SK-MEL-5 (cell line): ENCODE measurements around the gene IGSF9B. TPM values are rescaled to one million over a fixed set of nuclear protein-coding genes. Genes with fewer than 3 reads are reported as not detected.

Experiments used
- DNase-seq: peaks from one replicate; pipeline ENCODE4 v3.0.0-alpha.2; 2016; ENCODE audit warnings: low read depth, low spot score
- in situ Hi-C: cut with HindIII; loops from 2 replicates; pipeline ENCODE4 v1.10.0; 2016; ENCODE audit warnings: low sequenced_read_pairs, high pct_unique_total_duplicates, low pct_unique_long_range_greater_than_20kb
- total RNA-seq: library from RNA; depleted of rRNA; stranded (reverse); fragments of >200 nt; shearing (Covaris generic); gene quantifications from 2 replicates; pipeline ENCODE4 v1.2.3, GENCODE V29; 2014

The IGSF9B gene
- total RNA-seq, 1 experiment from 2014 or later: 0.61 TPM

DNA sequence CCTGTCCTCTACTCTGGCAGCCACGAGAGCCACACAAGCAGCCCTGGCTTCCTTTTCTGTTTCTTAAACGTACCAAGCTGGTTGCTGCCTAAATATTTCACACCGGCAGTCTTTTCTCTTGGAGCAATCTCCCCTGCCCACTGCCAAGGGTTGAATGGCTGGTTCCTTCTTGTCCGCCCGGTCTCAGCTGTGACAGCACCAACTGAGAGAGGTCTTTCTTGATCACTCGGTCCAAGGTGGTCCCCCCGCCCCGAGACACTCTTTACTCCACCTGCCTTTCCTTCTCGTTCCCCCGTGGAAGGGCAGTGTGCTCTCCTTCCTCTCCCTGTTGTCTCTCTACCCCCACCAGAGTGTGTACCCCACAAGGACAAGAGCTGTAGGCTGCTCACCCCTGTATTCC is 33.7 kb upstream of the IGSF9B start:
- no peak for DNase-seq
- in situ Hi-C loops: no loop called here

DNA sequence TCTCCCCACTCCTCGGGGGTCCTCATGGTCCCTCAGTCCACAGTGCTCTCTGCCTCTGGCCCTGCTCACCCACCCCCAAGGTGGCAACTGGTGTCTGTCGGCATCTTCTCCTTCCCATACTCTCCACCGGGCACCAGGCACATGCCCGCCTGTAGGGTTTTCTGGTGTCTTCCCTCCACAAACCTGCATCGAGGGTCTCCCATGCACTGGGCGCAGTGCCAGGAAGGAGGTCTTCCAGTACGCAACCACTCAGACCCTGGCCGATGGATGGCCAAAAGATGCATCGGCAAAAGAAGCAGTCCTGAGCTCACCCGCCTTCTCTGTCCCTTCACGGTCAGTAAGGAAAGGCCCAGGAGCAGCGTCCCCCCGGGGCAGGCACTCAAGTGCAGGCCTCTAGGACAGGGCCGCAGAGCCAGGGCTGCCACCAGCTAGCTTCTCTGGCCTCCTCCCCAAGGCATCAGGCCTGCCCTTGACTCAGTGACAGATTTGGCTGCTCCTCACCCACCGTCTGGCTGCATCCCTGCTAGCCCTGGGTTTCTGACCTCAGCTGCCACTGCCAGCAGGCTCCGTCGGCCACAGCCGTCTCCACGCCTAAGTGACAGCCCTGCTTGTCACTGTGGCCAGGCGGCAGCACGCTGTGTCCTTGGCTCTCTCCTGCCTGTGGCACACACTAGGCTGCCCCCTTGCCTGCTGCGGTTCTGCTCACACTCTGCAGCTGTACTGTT is 32.1 kb upstream of the IGSF9B start:
- in situ Hi-C loops: no loop called here
- DNase-seq: no peak

DNA sequence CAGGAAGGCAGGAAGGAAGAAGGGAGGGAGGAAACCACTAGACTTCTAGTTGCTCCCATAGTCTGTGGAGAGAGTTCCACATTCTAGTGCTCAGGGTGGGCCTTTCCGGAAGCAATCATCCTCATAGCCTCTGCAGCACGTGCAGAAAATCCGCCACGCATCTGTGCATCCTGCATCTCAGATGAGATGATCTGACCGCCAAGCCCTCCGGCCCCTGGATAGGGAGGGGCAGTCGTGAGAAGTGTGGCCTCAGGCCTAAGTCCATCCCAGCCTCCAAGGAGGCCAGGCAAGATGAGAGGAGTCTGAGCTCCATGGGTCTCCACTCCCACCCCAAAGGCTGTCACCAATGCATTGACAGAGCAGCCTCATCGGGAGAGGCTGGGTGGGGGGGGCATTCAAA is 30.4 kb upstream of the IGSF9B start:
- in situ Hi-C loops: no loop called here
- no peak for DNase-seq

DNA sequence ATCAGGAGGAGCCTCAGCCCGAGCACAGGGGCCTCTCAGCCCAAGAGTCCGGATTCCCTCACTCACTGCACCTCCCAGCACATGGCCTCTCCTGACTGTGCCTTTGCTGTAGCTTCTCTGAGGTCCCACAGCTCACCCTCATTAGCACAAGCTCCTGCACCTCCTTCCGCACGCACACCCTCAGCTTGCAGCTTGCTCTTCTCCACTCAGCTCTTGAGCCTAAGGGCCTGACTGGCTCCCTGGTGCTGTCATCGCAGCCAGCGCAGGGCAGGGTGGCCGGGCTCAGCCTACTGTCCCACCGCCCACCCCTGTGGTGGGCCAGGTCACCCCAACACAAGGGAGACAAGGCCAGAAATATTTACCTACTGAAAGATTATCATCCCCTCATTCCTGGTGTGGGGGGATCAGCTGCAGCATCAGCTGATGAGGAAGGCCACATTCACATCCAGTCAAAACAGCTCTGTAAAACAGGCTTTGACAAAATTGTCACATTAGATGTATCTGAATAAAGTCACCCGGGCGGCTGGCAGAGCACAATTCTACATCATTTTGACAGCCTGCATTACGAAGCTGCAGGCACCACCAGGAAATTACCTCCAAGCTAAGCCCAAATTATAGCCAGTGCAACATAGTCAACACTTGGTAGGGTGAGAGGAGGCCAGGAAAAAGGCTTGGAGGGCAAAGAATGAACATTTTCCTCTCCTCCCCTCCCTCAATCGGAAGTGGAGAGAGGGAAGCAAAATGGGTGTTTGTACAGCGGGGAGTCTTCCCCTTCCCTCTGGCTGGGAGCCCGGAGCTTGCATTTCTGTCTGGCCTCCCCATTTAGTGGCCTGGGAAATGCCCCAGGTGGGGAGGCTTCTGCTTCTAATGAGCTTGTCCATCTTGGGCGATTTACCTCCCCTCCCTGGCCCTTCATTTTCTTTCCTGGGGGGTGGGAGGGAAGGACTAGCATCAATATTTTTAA is 29.5 kb upstream of the IGSF9B start:
- in situ Hi-C loops: no loop called here
- no peak for DNase-seq

DNA sequence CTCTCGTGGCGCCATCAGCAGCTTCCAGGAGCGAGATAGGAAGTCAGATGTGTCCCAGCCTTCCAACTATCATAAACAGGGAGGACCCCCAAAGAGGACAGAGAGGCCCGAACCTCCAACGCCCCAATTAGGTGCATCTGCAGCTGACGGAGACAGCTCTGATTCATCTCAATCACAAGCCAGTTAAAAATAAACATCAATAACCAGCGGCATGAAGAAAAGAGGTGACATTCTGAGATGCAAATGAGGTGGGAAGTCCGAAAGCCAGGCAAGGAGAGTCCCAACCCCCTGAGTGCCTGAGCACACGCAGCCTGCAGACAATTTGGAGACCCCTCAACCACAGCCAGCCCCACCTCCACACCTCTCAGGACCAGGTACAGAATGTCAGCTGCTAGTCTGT is 28.1 kb upstream of the IGSF9B start:
- in situ Hi-C loops: no loop called here
- no peak for DNase-seq

DNA sequence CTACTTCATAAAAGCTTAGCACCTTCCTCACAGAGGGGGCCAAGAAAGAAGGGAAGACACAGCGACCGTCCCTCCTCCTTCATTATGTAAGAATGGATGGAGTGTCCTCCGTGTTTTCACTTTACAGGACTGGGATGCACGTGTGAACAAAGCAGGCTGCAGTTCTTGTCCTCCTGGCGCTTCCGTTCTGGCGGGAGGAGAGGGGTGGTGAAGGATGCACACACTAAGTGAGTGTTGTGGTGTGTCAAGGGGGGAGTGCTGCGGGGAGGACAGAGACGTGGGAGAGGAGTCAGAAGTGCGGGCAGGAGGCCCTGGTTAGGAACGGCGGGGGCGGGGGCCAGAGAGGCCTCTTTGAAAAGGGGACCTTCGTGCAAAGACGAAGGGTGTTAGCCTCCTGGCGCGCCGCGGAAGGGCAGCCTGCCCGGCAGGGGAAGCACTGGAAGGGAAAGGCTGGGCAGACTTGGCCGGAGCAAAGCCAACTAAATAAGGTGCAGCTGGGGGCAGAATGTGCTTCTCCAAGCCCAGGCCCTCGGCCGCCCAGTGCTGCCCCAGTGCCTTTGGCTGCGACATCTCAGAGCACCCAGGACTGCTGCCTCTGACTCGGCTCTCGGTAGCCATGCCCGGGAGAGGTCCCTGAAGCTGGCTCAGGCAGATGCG is 27.0 kb upstream of the IGSF9B start:
- in situ Hi-C loops: no loop called here
- no peak for DNase-seq

DNA sequence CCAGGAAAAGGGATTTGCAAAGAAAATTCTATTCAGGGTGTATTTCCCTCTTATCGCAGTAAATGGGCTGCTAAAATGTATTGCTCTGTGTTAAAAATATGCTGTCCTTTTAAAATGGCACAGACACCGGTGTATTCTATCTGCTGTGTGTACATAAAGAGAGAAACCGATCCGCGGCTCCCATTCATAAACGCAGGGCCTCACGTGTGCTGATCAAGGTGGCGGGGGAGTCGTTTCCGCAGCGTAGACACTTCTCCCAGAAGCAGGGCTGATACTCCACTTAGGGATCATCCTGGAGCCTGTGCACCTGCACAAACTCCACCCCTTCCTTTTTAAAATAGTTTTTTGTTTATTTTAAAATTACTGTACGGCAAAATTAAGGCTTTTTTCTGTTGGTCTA is 26.1 kb upstream of the IGSF9B start:
- in situ Hi-C loops: no loop called here
- no peak for DNase-seq

DNA sequence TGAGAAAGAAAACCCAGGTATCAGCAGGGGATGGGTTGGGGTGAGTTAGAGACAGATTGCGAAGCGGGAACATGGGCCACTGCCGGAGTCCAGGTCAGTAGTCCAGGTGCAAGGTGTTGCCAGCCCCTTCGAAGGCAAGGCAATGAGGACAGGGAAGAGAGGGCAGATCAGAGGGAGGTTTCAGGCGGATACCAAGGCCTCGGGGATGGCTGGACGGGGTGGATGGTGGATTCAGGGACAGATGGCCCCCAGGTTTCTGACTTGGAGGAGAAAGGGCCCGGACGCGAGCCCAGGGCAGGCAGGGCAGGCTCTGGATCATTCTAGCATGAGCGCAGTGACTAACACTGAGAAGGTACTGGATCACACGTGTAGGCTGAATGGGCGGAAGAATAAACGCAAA is 25.4 kb upstream of the IGSF9B start:
- DNase-seq: no peak
- in situ Hi-C loops: no loop called here

DNA sequence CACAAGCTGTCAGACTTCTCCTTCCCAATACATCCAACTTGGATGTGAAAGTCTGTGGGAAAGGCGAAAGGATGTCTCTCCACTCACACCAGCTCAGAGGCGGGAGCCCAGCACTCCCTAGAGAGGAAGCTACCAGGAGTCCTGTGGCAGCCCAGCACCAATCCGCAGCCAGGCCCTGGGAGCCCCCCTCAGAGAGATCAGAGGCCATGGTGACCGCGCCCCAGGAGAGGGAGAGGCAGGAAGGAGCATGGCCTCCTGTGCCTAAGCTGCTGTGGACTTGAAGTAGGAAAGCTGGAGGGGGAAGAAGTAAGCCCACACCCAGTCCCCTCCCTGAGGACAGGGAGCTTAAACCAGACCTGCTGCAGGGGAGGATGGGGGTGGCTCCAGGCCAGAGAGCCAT is 24.4 kb upstream of the IGSF9B start:
- no peak for DNase-seq
- in situ Hi-C loops: no loop called here

DNA sequence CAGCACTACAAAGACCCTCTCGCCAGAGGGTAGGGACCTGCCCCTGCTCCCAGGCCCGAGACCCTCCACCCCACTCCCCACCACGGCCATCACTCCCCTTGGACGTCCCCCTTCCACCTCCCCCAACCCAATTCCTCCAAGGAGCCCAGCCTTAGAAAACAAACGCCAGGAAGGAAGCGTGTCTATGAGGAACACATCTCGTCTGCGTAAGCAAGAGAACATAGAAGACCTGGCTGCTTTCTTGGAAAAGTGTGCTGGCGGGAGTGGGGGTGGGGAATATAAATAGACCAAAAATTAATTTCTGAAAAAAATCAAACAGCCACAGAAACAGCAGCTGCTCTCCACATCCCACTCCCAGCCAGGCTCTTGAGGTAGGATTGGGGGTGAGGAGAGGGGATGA is 23.9 kb upstream of the IGSF9B start:
- in situ Hi-C loops: no loop called here
- DNase-seq: no peak

DNA sequence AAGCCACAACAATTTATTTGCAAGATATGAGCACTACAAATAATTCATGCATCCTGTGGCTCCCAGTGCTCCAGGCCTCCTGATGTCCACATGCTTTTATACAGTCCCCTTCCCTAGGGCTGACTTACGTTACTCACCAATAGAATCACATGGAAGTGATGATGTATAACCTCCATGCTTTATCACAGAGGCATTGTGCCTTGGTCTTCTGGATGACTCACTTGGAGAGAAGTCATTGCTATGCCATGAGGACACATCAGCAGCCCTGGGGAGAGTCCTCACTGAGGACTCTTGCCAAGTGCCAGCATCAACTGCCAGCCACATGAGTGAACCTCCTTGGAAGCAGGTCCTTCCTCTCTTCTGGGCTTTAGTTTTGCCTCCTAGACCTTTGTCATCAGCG is 22.0 kb upstream of the IGSF9B start:
- DNase-seq: peak; percentile 55

DNA sequence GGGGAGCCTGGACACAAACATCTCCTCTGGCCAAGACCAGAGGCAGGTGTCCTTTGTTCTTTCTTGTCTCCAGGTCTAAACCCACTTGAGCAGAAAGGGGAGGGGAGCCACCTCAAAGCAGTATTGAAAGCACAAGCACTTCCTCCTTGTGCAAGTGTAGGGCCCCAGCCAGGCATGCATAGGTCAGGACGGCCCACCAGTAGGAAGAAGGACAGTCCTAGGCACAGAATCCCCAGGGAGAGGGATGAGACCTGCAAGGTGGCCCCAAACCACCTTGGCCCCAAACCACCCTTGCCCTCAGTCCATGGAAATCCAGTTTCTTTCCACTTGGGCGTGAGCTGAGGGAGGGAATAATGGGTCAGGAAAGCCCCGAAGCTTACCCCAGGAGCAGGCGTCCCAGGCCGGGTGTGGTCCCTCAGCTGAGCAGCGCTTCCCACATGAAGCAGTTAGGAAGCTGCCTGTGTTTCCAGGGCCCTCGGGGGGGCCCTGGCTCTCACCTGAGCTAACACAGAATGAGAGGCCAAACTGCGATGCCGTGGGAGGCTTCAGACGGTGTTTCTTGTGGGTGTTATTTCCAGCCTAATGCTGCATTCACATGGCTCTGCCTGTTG is 20.4 kb upstream of the IGSF9B start:
- in situ Hi-C loops: no loop called here

More for the DNA sequence above, 22.0 kb upstream of the IGSF9B start:
- in situ Hi-C loops: no loop called here

DNA sequence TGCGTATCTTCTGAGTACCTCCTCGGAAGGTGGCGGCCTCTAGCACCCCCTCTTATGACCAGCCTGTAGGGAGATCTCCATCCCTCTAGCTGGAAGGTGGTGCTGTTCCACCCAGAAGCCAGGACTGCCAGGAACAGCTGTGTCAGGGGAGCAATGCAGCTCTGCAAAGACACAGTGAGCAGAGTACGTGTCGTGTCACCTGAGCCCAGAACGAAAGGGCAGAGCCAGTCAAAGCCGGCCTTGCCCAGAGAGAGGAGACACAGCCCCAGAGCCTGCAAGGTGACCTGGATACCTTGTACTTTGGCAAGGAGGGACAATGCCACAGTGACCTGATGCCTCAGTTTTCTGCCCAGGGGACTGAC is 18.7 kb upstream of the IGSF9B start:
- in situ Hi-C loops: no loop called here
- DNase-seq: no peak

More for the DNA sequence above, 20.4 kb upstream of the IGSF9B start:
- DNase-seq: no peak

DNA sequence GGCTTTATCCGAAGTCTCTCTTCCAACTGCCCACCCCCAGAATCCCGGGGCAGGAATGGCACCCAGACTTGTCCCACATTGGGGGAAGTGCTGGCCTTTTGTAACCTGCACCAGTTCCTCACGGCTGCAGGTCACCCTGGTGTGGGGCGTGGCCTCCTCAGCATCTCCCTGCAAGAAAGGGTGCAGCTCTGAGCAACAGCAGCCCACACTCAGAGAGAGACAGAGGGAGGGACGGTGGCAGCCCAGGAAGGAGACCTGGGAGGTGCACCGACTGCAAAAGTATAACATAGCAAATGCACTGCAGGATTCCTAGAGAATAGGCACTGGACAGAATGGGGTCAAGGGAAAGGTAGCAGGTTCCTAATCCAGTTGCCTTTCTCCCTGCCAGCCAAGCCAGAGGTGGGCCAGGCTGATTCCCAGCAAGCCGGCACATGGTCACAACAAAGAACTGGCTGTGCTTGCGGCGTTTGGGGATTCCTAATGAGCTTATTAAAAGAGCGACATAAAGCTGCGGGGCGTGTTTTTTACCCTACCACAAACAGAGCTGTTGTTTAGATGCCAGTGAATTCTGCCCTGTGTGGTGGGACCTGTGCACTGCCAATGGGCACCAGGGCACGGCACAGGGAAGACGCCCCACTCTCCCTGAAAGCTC is 18.2 kb upstream of the IGSF9B start:
- DNase-seq: no peak
- in situ Hi-C loops: no loop called here

DNA sequence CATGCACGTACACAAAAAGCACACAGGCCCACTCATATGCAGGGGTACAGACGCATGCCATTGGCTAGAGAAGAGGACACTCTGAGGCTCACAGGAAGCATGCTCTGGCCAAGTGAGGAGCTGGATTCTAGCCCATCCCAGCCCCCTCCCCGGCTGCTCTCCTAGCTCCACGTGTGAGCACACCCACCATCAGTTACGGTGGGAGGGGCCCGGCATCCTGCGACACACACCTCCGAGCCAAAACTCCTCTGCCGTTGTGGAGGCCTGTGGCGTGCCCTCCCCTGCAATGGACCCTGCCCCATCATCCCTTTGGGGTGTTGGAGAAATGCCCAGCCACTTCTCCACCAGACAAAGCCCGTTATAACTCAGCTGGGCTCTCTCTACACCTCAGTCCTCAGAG is 15.1 kb upstream of the IGSF9B start:
- in situ Hi-C loops: no loop called here
- DNase-seq: no peak

DNA sequence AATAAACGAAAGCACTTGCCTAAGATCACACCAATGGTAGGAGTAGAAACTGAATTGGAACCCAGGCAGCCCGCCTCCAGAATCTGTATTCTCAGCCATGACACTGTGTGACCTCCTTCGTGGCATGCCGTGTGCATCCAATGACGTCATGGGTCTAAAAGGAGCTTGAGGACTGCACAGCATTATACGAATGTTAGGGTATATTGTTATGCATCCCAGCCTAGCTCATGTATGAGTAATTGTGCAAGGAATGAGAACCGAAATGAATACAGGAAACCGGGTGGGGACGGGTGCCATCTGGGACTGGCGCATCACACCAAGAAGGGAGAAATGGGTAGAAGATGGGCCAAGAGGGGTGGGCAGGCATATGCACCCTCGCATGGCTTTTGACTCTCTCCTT is 12.3 kb upstream of the IGSF9B start:
- no peak for DNase-seq
- in situ Hi-C loops: no loop called here

DNA sequence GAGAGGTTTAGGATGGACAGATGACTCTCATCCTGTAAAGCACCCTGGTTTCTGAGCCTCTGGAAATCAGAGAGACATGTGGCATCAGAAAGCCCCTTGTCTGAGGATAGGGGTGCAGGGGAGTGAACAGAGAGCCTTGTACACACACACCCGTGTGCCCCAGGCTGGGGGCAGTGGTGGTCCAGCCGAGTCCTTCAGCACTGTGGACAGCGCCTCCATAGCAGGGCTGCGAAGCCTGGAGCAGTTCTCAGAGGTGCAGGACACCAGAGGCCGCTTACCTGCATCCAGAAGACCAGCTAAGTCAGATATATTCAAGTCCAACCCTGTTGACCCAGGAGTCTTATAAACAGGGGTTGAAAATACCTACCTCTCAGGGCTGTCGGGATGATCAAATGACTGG is 11.5 kb upstream of the IGSF9B start:
- in situ Hi-C loops: no loop called here
- DNase-seq: no peak
